ENCODE measurements around the gene DOCK4.

Gene DOCK4

DNA sequence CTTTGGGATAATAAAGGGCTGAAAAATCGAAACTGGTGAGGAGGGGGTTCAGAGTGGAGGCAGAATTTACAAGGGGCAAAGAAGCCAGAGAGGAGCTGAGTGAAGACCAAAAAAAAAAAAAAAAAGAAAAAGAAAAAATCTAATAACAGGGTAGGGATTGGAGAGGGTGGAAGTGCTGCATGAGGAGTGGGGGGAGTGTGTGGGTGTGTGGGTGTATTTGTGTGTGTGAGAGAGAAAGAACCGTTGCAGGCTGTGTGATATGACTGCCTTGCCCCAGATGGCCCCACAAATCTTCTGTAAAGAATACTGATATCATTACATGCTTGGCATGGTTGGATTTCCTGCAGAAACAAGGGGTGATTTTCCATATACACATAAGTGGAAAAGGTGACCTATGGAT, 436.1 kb downstream of the DOCK4 start:
- no peak for DNase-seq (ENCODE audit: low read depth, low spot score)

GRCh38 chr7:111765751-111766643, 440.2 kb downstream of the DOCK4 start:
- peak; percentile 76 for DNase-seq (ENCODE audit: low read depth, low spot score)

DNA sequence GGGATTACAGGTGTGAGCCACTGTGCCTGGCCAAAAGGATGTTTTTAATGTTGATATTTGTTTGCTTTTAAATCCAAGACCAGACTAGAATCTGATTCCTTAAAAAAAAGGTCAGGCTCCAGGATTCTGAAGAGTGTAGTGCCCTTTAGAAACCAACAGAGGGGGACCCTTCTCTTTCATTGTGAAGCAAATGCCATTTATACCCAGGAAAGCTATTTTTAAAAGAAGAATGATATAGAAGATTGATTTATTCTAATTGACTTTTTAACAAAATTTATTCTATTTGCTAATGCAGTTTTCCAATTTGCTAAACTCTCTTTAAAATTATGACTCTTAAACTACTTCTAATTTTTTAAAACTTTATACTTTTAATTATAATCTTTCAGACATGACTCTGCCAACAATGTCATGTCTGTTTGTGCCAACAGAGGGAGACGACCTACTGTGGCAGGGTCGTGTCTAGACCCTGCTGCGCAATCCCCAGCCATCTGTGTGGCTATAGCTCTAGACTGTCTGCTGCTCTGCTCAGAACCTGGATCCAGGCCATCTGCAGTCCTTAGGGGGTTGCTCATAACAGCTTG, 442.9 kb downstream of the DOCK4 start:
- no peak for DNase-seq (ENCODE audit: low read depth, low spot score)

GRCh38 chr7:111762799-111763198, 443.4 kb downstream of the DOCK4 start:
- DNase-seq (ENCODE audit: low read depth, low spot score): no peak

DNA sequence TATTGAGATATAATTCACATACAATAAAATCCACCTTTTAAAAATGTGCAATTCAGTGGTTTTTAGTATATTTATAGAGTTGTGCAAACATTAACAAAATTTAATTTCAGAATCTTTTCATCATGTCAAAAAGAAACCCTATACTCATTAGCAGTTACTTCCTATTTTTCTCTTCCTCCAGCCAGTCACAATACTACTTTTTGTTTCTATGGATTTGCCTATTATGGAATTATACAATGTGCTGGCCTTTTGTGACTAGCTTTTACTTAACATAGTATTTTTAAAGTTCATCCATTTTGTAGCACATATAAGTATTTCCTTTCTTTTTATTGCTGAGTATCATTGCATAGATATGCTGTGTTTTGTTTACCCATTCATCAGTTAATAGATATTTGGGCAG, 444.0 kb downstream of the DOCK4 start:
- DNase-seq (ENCODE audit: low read depth, low spot score): no peak

GRCh38 chr7:111760043-111760442, 446.2 kb downstream of the DOCK4 start:
- DNase-seq (ENCODE audit: low read depth, low spot score): no peak

DNA sequence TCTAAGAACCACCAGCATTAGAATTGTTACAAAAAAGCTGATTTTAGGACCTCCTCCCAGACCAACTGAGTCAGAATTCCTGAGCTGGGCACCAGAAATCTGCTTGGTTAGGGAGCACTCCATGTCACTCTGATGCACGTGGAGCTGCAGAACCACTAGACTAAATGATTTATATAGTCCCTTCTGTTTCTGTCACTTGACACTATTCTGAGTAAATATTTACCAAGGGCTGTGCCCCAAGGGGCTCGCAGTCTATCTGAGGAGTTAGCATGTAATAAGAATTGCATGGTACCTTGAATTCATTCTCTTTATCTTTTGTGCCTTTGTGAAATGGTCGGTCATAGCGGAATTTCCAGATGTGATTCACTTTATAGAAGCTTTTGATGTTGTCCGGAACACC, 447.9 kb downstream of the DOCK4 start:
- no peak for DNase-seq (ENCODE audit: low read depth, low spot score)

GRCh38 chr7:111756687-111757178, 449.5 kb downstream of the DOCK4 start:
- no peak for DNase-seq (ENCODE audit: low read depth, low spot score)

- DNase-seq (ENCODE audit: low read depth, low spot score): no peak
Observed at GRCh38 chr7:111755383-111755782, 450.8 kb downstream of the DOCK4 start.

DNA sequence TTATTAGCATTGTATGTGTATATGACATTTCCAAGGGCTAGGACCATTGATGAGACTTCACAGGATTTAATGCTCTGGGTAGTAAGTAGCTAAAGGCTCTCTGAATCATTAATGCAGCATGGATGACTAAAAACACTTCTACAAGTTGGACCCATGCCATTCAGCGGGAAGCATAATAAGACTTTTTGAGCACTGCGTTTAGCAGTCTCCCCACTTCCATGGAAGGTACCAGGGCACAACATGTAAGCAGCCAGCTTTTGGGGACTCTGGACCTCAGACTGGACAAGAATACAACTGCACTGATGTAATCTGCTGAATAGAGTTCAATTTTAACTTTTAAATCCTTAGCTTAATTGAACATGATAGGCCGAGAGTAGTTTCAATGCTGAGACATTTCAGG, 452.2 kb downstream of the DOCK4 start:
- DNase-seq (ENCODE audit: low read depth, low spot score): no peak

DNA sequence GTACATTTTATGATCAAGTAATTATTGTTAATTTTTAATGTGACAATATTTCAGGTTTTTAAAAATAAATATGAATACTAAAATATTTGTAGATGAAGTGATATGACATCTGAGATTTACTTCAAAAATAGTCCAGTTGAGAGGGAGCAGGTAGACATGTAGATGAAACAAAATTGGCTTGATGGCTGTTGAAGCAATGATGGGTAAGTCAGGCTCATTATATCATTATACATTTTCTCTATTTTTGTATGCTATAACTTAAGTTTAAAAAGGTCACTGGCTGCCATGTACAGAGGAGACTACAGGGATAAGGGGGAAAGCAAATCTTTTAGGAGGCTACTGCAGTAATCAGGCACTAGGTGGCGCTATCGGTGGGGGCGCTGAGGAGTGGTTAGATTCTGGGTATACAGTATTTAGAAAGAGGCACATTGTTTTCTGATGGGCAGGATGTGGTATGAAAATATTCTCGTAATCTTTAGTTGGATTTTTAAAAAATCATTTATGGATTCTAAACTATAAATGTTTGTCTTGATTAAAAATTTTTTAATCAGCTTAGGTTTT, 454.1 kb downstream of the DOCK4 start:
- no peak for DNase-seq (ENCODE audit: low read depth, low spot score)

DNA sequence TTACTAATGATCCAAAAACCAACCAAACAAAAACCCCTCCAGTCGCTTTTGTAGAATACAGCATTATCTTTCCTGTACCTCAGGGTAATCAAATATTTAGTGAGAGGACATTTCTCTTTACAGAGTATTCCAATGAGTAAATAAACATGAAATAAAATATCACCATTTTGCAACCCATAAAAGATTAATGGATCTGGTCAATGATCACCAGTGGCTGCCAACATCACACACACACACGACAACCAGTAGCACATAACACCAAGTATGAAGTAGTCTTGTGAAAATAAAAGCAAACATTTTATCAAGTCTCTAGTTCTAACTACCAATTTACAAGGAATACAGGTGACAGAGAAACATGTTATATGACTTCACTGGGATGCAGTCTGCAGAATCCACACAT, 455.3 kb downstream of the DOCK4 start:
- no peak for DNase-seq (ENCODE audit: low read depth, low spot score)

- DNase-seq (ENCODE audit: low read depth, low spot score): no peak
Observed at GRCh38 chr7:111750228-111750627, 456.0 kb downstream of the DOCK4 start.

DNA sequence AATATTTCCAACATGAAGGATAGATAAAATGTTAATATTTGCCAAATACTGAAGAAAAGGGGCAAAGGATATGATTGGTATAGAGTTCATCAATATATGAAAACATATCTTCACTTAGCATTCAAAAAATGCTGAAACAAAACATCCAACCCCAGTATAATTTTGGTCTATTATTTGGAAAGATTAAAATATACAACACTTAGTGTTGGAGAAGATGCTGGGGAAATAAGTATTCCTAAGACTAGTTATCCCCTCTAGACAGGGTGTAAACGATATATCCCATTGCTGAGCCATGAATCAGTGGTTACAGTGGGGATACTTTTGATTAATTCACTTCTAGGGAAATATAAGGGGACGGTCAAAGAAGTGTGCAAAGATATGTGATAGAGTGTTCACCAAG, 456.6 kb downstream of the DOCK4 start:
- DNase-seq (ENCODE audit: low read depth, low spot score): no peak

DNA sequence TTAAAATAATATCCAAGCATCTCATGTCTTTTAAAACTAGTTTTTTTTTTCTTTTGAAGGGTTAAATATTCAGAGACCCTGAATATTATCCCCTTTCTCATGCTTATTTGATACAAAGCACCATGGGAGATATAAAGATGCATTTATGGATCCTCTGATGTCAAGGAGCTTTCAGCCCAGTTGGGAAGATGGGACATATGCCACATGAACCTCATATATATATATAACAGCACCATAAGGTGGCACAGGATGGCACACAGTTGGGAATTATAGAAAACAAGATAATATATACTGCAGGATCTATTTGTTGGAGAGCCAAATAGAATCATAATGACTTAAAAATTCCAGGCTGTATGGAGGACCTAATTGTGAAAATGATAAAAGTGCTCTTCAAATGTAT, 458.5 kb downstream of the DOCK4 start:
- DNase-seq (ENCODE audit: low read depth, low spot score): no peak

DNA sequence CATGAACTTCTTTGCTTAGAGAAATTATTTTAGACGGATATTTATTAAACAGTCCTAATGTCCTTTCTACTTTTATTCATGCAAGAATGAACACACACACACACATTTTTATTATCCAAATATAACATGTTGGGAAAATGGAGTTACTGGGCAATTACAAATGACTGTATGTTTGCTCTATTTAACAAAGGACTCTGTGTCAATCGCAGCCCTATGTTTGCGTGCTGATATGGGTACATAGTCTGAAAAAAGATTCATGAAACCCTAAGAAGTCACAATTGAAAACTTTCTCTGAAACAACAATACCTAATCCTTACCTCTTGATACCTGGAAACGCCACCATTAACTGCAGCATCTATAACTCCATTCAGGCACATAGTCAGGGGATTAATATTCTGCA, 459.2 kb downstream of the DOCK4 start:
- DNase-seq (ENCODE audit: low read depth, low spot score): no peak

- DNase-seq (ENCODE audit: low read depth, low spot score): no peak
Observed at GRCh38 chr7:111744501-111745155, 461.6 kb downstream of the DOCK4 start.

GRCh38 chr7:111743244-111743847, 462.9 kb downstream of the DOCK4 start:
- DNase-seq (ENCODE audit: low read depth, low spot score): no peak

DNA sequence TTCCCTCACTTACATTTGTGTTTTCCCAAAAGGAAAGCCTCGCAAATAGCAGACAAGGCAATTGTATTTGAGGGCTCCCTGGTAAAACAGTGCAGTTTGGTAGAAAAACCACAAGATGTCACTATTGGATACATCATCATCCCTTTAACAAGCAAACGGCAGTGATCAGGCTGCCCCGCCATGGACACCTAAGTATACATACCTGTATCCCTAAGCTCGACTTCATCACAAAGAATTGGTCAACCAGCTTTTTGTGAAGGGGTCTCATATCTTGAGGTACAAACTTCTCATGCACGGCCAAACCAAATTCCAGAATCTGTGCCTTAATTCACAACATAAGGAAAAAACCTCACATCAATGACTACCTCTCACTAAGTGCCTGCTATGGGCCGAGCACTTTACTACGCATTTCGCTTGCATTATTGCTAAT, 464.4 kb downstream of the DOCK4 start:
- DNase-seq (ENCODE audit: low read depth, low spot score): no peak

GRCh38 chr7:111740942-111741341, 465.3 kb downstream of the DOCK4 start:
- no peak for DNase-seq (ENCODE audit: low read depth, low spot score)

DNA sequence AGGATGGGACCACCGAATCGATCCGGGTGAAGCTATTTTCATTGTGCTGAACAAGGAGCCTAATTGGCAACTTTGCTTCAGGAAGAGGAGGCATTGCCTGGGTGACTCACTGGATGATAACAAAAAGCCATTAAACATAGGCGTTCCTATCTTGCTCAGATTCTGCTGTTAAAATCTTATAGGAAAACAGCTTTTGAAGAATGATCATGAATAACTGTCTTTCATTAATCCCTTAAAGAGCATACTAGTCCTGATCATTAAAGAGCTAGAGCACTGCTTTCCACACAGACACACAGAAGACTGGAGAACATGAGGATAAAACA, 469.7 kb downstream of the DOCK4 start:
- DNase-seq (ENCODE audit: low read depth, low spot score): no peak
